WTC11 (cell line): Measurements from ENCODE around the gene RPS10. TPM values are rescaled to one million over a fixed set of nuclear protein-coding genes. Genes with fewer than 3 reads are reported as not detected.

Experiments used
- ATAC-seq: fragments of 200-7000 bp; cut with Tn5 transposase; 2 replicates; pipeline ENCODE4 v1.10.0; 2021; ENCODE audit warnings: mild to moderate bottlenecking, moderate library complexity
- CTCF ChIA-PET: fragments of 300-600 bp; sonication (Branson Sonifier 250); formaldehyde crosslinking; loops from one replicate; lab custom pipeline; 2021; ENCODE audit warnings: antibody characterized with exemption; lab: Charles Lee
- POLR2A ChIA-PET: fragments of 350-600 bp; sonication (Branson Sonifier 250); formaldehyde crosslinking; loops from one replicate; lab custom pipeline; 2021; ENCODE audit warnings: antibody characterized with exemption; lab: Charles Lee
- DNase-seq: peaks from one replicate; pipeline ENCODE4 v3.0.0; 2021; ENCODE audit warnings: low spot score
- H3K27ac Mint-ChIP-seq: 2 replicates; pipeline ENCODE4 v1.8.0; 2021; ENCODE audit warnings: mixed read lengths
- H3K27me3 Mint-ChIP-seq: 2 replicates; pipeline ENCODE4 v1.8.0; 2021; ENCODE audit warnings: low read depth, mild to moderate bottlenecking, moderate library complexity, mixed read lengths
- H3K36me3 Mint-ChIP-seq: 2 replicates; pipeline ENCODE4 v1.8.0; 2021; ENCODE audit warnings: mixed read lengths
- H3K4me1 Mint-ChIP-seq: 2 replicates; pipeline ENCODE4 v1.8.0; 2022; ENCODE audit warnings: mixed read lengths
- H3K4me3 Mint-ChIP-seq: 2 replicates; pipeline ENCODE4 v1.8.0; 2021; ENCODE audit warnings: mild to moderate bottlenecking, moderate library complexity, mixed read lengths
- H3K9me3 Mint-ChIP-seq: 2 replicates; pipeline ENCODE4 v1.8.0; 2021; ENCODE audit warnings: mixed read lengths
- AR ChIP-seq: fragments of 250-450 bp; sonication (Bioruptor Pico); IDR thresholded peaks from 2 replicates; pipeline ENCODE4 v1.9.0; 2021; ENCODE audit warnings: mild to moderate bottlenecking
- ATF1 ChIP-seq: sonication (generic); formaldehyde crosslinking; IDR thresholded peaks from 2 replicates; pipeline ENCODE4 v1.8.1; 2023; ENCODE audit warnings: mild to moderate bottlenecking, moderate library complexity, missing genetic modification reagents
- E2F1 ChIP-seq: sonication (generic); formaldehyde crosslinking; IDR thresholded peaks from 2 replicates; pipeline ENCODE4 v1.8.0; 2022; ENCODE audit warnings: mild to moderate bottlenecking, missing genetic modification reagents
- E2F4 ChIP-seq: sonication (generic); formaldehyde crosslinking; IDR thresholded peaks from 2 replicates; pipeline ENCODE4 v1.8.1; 2022; ENCODE audit warnings: low read depth, mild to moderate bottlenecking, moderate library complexity, missing genetic modification reagents, borderline replicate concordance
- HMGA2 ChIP-seq: fragments of 250-450 bp; sonication (Bioruptor Pico); IDR thresholded peaks from 2 replicates; pipeline ENCODE4 v1.4.0; 2021; ENCODE audit warnings: mild to moderate bottlenecking, moderate library complexity
- IRF2 ChIP-seq: sonication (generic); formaldehyde crosslinking; IDR thresholded peaks from 2 replicates; pipeline ENCODE4 v1.8.0; 2022; ENCODE audit warnings: low read depth, missing genetic modification reagents, borderline replicate concordance
- JAZF1 ChIP-seq: fragments of 250-450 bp; sonication (Bioruptor Pico); IDR thresholded peaks from 2 replicates; pipeline ENCODE4 v1.9.0; 2021; ENCODE audit warnings: moderate library complexity, mild to moderate bottlenecking, inconsistent platforms
- JUN ChIP-seq: sonication (generic); formaldehyde crosslinking; IDR thresholded peaks from 2 replicates; pipeline ENCODE4 v1.8.0; 2023; ENCODE audit warnings: mild to moderate bottlenecking, missing genetic modification reagents
- NFATC4 ChIP-seq: fragments of 250-450 bp; sonication (Bioruptor Pico); IDR thresholded peaks from 2 replicates; pipeline ENCODE4 v1.9.0; 2021; ENCODE audit warnings: mild to moderate bottlenecking
- PREB ChIP-seq: sonication (generic); formaldehyde crosslinking; IDR thresholded peaks from 2 replicates; pipeline ENCODE4 v1.8.1; 2022; ENCODE audit warnings: mild to moderate bottlenecking, missing genetic modification reagents, moderate library complexity, borderline replicate concordance
- PRRX2 ChIP-seq: fragments of 250-450 bp; sonication (Bioruptor Pico); IDR thresholded peaks from 2 replicates; pipeline ENCODE4 v1.8.0; 2021; ENCODE audit warnings: mild to moderate bottlenecking
- SOX15 ChIP-seq: fragments of 250-450 bp; sonication (Bioruptor Pico); IDR thresholded peaks from 2 replicates; pipeline ENCODE4 v1.9.0; 2021; ENCODE audit warnings: mild to moderate bottlenecking
- ZNF121 ChIP-seq: sonication (generic); formaldehyde crosslinking; IDR thresholded peaks from 2 replicates; pipeline ENCODE4 v1.8.0; 2023; ENCODE audit warnings: missing genetic modification reagents
- ZNF317 ChIP-seq: sonication (generic); formaldehyde crosslinking; IDR thresholded peaks from 2 replicates; pipeline ENCODE4 v1.8.1; 2023; ENCODE audit warnings: low read depth, mild to moderate bottlenecking, moderate library complexity, missing genetic modification reagents, borderline replicate concordance
- ZNF416 ChIP-seq: fragments of 250-450 bp; sonication (Bioruptor Pico); IDR thresholded peaks from 2 replicates; pipeline ENCODE4 v1.9.0; 2021; ENCODE audit warnings: mild to moderate bottlenecking, inconsistent platforms
- ZNF425 ChIP-seq: fragments of 250-450 bp; sonication (Bioruptor Pico); conservative IDR thresholded peaks from 2 replicates; pipeline ENCODE4 v1.9.0; 2021; ENCODE audit warnings: mild to moderate bottlenecking
- ZSCAN18 ChIP-seq: fragments of 250-450 bp; sonication (Bioruptor Pico); IDR thresholded peaks from 2 replicates; pipeline ENCODE4 v2.1.2; 2022; ENCODE audit warnings: mild to moderate bottlenecking, moderate library complexity
- total RNA-seq: library from RNA; stranded (reverse); gene quantifications from 3 replicates; pipeline ENCODE4 v1.2.3, GENCODE V29; 2021

The RPS10 gene
- total RNA-seq, 1 experiment from 2014 or later, result 2,184 TPM

GRCh38 chr6:34385793-34386195, 40.1 kb downstream of the RPS10 start:
- no peak; the same call in 1 of the 2 replicates for ATAC-seq
- Mint-ChIP-seq H3K4me3 (no peak overlapping the region), H3K27me3 (no peaks in the 10 kb centered on the region), H3K36me3 (no peaks in the 10 kb centered on the region), H3K4me1 (peaks cover 35% of the 10 kb centered on the region), H3K9me3 (no peaks in the 10 kb centered on the region), H3K27ac (peak overlapping the region; percentile 56)
- no peak for TF ChIP-seq E2F1 (CRISPR knock-in tag)
- TF ChIP-seq PRRX2 (CRISPR knock-in tag), result no peak
- no peak for TF ChIP-seq SOX15 (CRISPR knock-in tag)
- no peak for TF ChIP-seq PREB
- no peak for TF ChIP-seq ATF1 (CRISPR knock-in tag)
- TF ChIP-seq ZNF416 (CRISPR knock-in tag), result no peak
- TF ChIP-seq AR (CRISPR knock-in tag), result no peak
- no peak for TF ChIP-seq HMGA2 (CRISPR knock-in tag)
- no peak for TF ChIP-seq ZNF317
- TF ChIP-seq NFATC4, result no peak
- no peak for TF ChIP-seq E2F4
- ChIA-PET CTCF (no interaction called here), POLR2A (interaction anchor here (0.7 kb wide), 1 partner anchor 20 kb away, joined by 4 read pairs; no protein-coding TSS in a partner anchor)
- no peak for DNase-seq

- POLR2A ChIA-PET, result no interaction called here
- Mint-ChIP-seq H3K27me3 (no peaks in the 10 kb centered on the region), H3K9me3 (no peaks in the 10 kb centered on the region), H3K4me1 (peaks cover 35% of the 10 kb centered on the region), H3K36me3 (no peaks in the 10 kb centered on the region), H3K27ac (peak overlapping the region; percentile 50), H3K4me3 (no peak overlapping the region)
- CTCF ChIA-PET, result interaction anchor here (0.9 kb wide), 1 partner anchor 135 kb away, joined by 3 read pairs; the partner anchor contains the start of gene SMIM29
- ATAC-seq, result no peak
- DNase-seq, result no peak
- TF ChIP-seq ZNF425 (CRISPR knock-in tag) (no peak), ZSCAN18 (CRISPR knock-in tag) (no peak), JUN (no peak), E2F1 (CRISPR knock-in tag) (no peak), JAZF1 (CRISPR knock-in tag) (no peak), IRF2 (CRISPR knock-in tag) (no peak), ZNF121 (CRISPR knock-in tag) (peak; percentile 71)
Observed at GRCh38 chr6:34384321-34385153, 41.3 kb downstream of the RPS10 start.
